DOHH2 (cell line): ENCODE measurements around the gene PDXDC1.
"Not testable (repeated sequence)": the region's sequence is repeated elsewhere in the genome, so short reads cannot be mapped to it uniquely, and the experiment has no call there.

ENCODE experiments used
- EZH2phosphoT487 ChIP-seq: fragments of 200-600 bp; sonication (generic); IDR thresholded peaks from 2 replicates; pipeline ENCODE4 v1.6.1; 2017; ENCODE audit warnings: borderline replicate concordance, mild to moderate bottlenecking, antibody characterized with exemption, low read length, moderate library complexity, mixed read lengths
- TF ChIP-seq, protein P1 (sequence below): fragments of 200-600 bp; sonication (generic); IDR thresholded peaks from one replicate; pipeline ENCODE4 v1.5.1; 2014; ENCODE audit warnings: antibody characterized with exemption, mild to moderate bottlenecking, low read depth, low read length; ENCODE audit not compliant: poor library complexity, severe bottlenecking

- TF ChIP-seq, protein P1, sequence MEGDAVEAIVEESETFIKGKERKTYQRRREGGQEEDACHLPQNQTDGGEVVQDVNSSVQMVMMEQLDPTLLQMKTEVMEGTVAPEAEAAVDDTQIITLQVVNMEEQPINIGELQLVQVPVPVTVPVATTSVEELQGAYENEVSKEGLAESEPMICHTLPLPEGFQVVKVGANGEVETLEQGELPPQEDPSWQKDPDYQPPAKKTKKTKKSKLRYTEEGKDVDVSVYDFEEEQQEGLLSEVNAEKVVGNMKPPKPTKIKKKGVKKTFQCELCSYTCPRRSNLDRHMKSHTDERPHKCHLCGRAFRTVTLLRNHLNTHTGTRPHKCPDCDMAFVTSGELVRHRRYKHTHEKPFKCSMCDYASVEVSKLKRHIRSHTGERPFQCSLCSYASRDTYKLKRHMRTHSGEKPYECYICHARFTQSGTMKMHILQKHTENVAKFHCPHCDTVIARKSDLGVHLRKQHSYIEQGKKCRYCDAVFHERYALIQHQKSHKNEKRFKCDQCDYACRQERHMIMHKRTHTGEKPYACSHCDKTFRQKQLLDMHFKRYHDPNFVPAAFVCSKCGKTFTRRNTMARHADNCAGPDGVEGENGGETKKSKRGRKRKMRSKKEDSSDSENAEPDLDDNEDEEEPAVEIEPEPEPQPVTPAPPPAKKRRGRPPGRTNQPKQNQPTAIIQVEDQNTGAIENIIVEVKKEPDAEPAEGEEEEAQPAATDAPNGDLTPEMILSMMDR: not testable (repeated sequence)
- not testable (repeated sequence) for TF ChIP-seq EZH2phosphoT487
These were observed 168.8 kb downstream of the PDXDC1 start for GRCh38 chr16:15143601-15144091.
